DND-41 (cell line): ENCODE measurements around the gene SERHL2.

ENCODE experiments used
- ATAC-seq: fragments of 200-7000 bp; cut with Tn5 transposase; 3 replicates; pipeline ENCODE4 v1.9.1; 2021; ENCODE audit warnings: low read depth; ENCODE audit not compliant: insufficient read depth
- DNase-seq: peaks from one replicate; pipeline ENCODE4 v3.0.0-alpha.2; 2020
- H2AFZ ChIP-seq: 2 replicates; pipeline ENCODE4 v1.6.0; 2012; ENCODE audit warnings: low read depth, low read length
- H3K27ac ChIP-seq: 2 replicates; pipeline ENCODE4 v1.5.1; 2012; ENCODE audit warnings: low read length, inconsistent platforms
- H3K27me3 ChIP-seq: fragments of 200-600 bp; sonication (generic); 2 replicates; pipeline ENCODE4 v1.6.0; 2012; ENCODE audit warnings: low read length, mild to moderate bottlenecking, inconsistent platforms; ENCODE audit not compliant: insufficient read depth, poor library complexity
- H3K36me3 ChIP-seq: 2 replicates; pipeline ENCODE4 v1.5.1; 2012; ENCODE audit warnings: low read length, inconsistent platforms; ENCODE audit not compliant: insufficient read depth
- H3K4me1 ChIP-seq: 2 replicates; pipeline ENCODE4 v1.5.1; 2012; ENCODE audit warnings: mild to moderate bottlenecking, low read length; ENCODE audit not compliant: insufficient read depth
- H3K4me2 ChIP-seq: 2 replicates; pipeline ENCODE4 v1.6.0; 2012; ENCODE audit warnings: mild to moderate bottlenecking, moderate library complexity, low read length, inconsistent platforms; ENCODE audit not compliant: insufficient read depth
- H3K4me3 ChIP-seq, 2 experiments: fragments of 200-600 bp in 1 of 2; shearing (Covaris generic) in 1 of 2; 2 replicates each; pipeline ENCODE4 v1.5.1; 2012 to 2016; ENCODE audit warnings: inconsistent platforms in 2 of 2, low read length in 2 of 2, mild to moderate bottlenecking in 2 of 2, low read depth in 1 of 2, moderate library complexity in 1 of 2
- H3K79me2 ChIP-seq: 2 replicates; pipeline ENCODE4 v1.6.0; 2012; ENCODE audit warnings: low read length, inconsistent platforms; ENCODE audit not compliant: insufficient read depth
- H3K9ac ChIP-seq: 2 replicates; pipeline ENCODE4 v1.6.0; 2012; ENCODE audit warnings: low read depth, mild to moderate bottlenecking, inconsistent platforms, low read length, moderate library complexity
- H3K9me3 ChIP-seq: 2 replicates; pipeline ENCODE4 v1.5.1; 2012; ENCODE audit warnings: low read length, moderate library complexity, mild to moderate bottlenecking, inconsistent platforms; ENCODE audit not compliant: insufficient read depth, severe bottlenecking
- H4K20me1 ChIP-seq: 2 replicates; pipeline ENCODE4 v1.6.0; 2012; ENCODE audit warnings: low read length; ENCODE audit not compliant: insufficient read depth
- CTCF ChIP-seq: IDR thresholded peaks from 2 replicates; pipeline ENCODE4 v1.5.1; 2012; ENCODE audit warnings: borderline replicate concordance, low read length, moderate library complexity, mild to moderate bottlenecking; ENCODE audit not compliant: poor library complexity, severe bottlenecking; ENCODE audit errors: extremely low read depth
- EZH2 ChIP-seq: IDR thresholded peaks from 3 replicates; pipeline ENCODE4 v1.6.1; 2012; ENCODE audit warnings: borderline replicate concordance, low read depth, mild to moderate bottlenecking, moderate library complexity, low read length, inconsistent platforms; ENCODE audit not compliant: severe bottlenecking

The SERHL2 gene

GRCh38 chr22:42586381-42586780, 32.6 kb downstream of the SERHL2 start:
- Histone ChIP-seq H3K9ac (no peak overlapping the region), H3K27me3 (no peaks in the 10 kb centered on the region), H3K36me3 (peaks cover 78% of the 10 kb centered on the region), H2AFZ (no peak overlapping the region), H3K9me3 (no peaks in the 10 kb centered on the region), H3K4me2 (no peak overlapping the region), H3K4me3 (no peak overlapping the region), H3K4me1 (peaks cover 12% of the 10 kb centered on the region), H4K20me1 (no peaks in the 10 kb centered on the region; the same call in 1 of the 2 replicates), H3K79me2 (peaks cover 9% of the 10 kb centered on the region), H3K27ac (no peak overlapping the region)
- DNase-seq (no peak), ATAC-seq (no peak)
- TF ChIP-seq EZH2 (no peak), CTCF (no peak)

- Histone ChIP-seq H3K27me3 (no peaks in the 10 kb centered on the region), H3K27ac (no peak overlapping the region), H3K9me3 (no peaks in the 10 kb centered on the region), H3K36me3 (peaks cover 91% of the 10 kb centered on the region), H3K4me2 (no peak overlapping the region), H3K4me3 (no peak overlapping the region), H4K20me1 (no peaks in the 10 kb centered on the region; the same call in 1 of the 2 replicates), H3K9ac (no peak overlapping the region), H3K4me1 (peaks cover 4% of the 10 kb centered on the region), H3K79me2 (no peaks in the 10 kb centered on the region), H2AFZ (no peak overlapping the region)
- no peak for ATAC-seq
- TF ChIP-seq CTCF, result no peak
- no peak for TF ChIP-seq EZH2
- no peak for DNase-seq
Observed at GRCh38 chr22:42587588-42588175, 33.9 kb downstream of the SERHL2 start.

- ATAC-seq (no peak), DNase-seq (no peak)
- TF ChIP-seq EZH2, result no peak
- no peak for TF ChIP-seq CTCF
- no peaks in the 10 kb centered on the region for H3K27me3 ChIP-seq
- H2AFZ ChIP-seq, result no peak overlapping the region
- no peak overlapping the region for H3K4me2 ChIP-seq
- H3K36me3 ChIP-seq, result peaks cover 94% of the 10 kb centered on the region
- no peak overlapping the region for H3K9ac ChIP-seq
- peaks cover 12% of the 10 kb centered on the region for H4K20me1 ChIP-seq
- no peak overlapping the region for H3K4me3 ChIP-seq
- H3K79me2 ChIP-seq, result no peaks in the 10 kb centered on the region; the same call in 1 of the 2 replicates
- H3K9me3 ChIP-seq, result no peaks in the 10 kb centered on the region
- no peaks in the 10 kb centered on the region for H3K4me1 ChIP-seq
- no peak overlapping the region for H3K27ac ChIP-seq
Observed at GRCh38 chr22:42591987-42592386, 38.2 kb downstream of the SERHL2 start.

- no peak overlapping the region for H2AFZ ChIP-seq
- no peak overlapping the region for H3K9ac ChIP-seq
- no peaks in the 10 kb centered on the region for H3K27me3 ChIP-seq
- no peak overlapping the region for H3K4me3 ChIP-seq
- peaks cover 94% of the 10 kb centered on the region for H3K36me3 ChIP-seq
- ATAC-seq, result no peak
- peaks cover 21% of the 10 kb centered on the region for H3K79me2 ChIP-seq
- H3K4me2 ChIP-seq, result no peak overlapping the region
- peaks cover 28% of the 10 kb centered on the region for H4K20me1 ChIP-seq
- H3K27ac ChIP-seq, result no peak overlapping the region
- no peak for TF ChIP-seq CTCF
- no peak for TF ChIP-seq EZH2
- no peaks in the 10 kb centered on the region for H3K9me3 ChIP-seq
- no peaks in the 10 kb centered on the region for H3K4me1 ChIP-seq
- no peak for DNase-seq
Observed at GRCh38 chr22:42595434-42595833, 41.7 kb downstream of the SERHL2 start.
